Body of pancreas (tissue), 4 donors: ENCODE measurements around the gene TOP3A. TPM values are rescaled to one million over a fixed set of nuclear protein-coding genes. Genes with fewer than 3 reads are reported as not detected.

Source experiments
- ATAC-seq: fragments of 150-250 bp; one replicate; pipeline ENCODE4 v1.9.1; 2016
- DNase-seq, 4 donors: peaks; one replicate each; pipeline ENCODE4 v3.0.0-alpha.2; 2019
- H3K27ac ChIP-seq, 4 donors: fragments of 200-600 bp; sonication (generic); 1 replicate in 3 of 4; 2 replicates in 1 of 4; pipeline versions ENCODE4 v1.5.1 to v1.6.1; 2016 to 2019; ENCODE audit warnings: mild to moderate bottlenecking in 1 of 4, mixed read lengths in 1 of 4, moderate library complexity in 1 of 4
- H3K27me3 ChIP-seq, 2 donors: fragments of 200-600 bp; sonication (generic); one replicate each; pipeline ENCODE4 v1.6.0; 2016; ENCODE audit warnings: mild to moderate bottlenecking in 1 of 2
- H3K36me3 ChIP-seq, 2 donors: fragments of 200-600 bp; sonication (generic); replicated peaks in 1 of 2; 2 replicates each; pipeline ENCODE4 v1.5.1; 2016; ENCODE audit warnings: low read depth in 2 of 2; ENCODE audit not compliant: insufficient read depth in 1 of 2
- H3K4me1 ChIP-seq: fragments of 200-600 bp; sonication (generic); one replicate; pipeline ENCODE4 v1.6.0; 2016
- H3K4me3 ChIP-seq, 2 donors: fragments of 200-600 bp; sonication (generic); 1 replicate in 1 of 2; 2 replicates in 1 of 2; pipeline ENCODE4 v1.5.1; 2016 to 2019
- H3K9me3 ChIP-seq, 3 donors: fragments of 200-600 bp; sonication (generic); 1 replicate in 2 of 3; 2 replicates in 1 of 3; pipeline ENCODE4 v1.5.1; 2016
- CTCF ChIP-seq, 7 experiments: fragments of 450-650 bp in 4 of 7; fragments of 200-600 bp in 3 of 7; sonication (generic) in 3 of 7; IDR thresholded peaks; one replicate each; pipeline ENCODE4 v1.5.1; 2016 to 2019; ENCODE audit warnings: antibody characterized with exemption in 7 of 7
- POLR2A ChIP-seq, 3 donors: fragments of 450-650 bp; IDR thresholded peaks; one replicate each; pipeline ENCODE4 v1.6.1; 2016; ENCODE audit warnings: antibody characterized with exemption in 3 of 3, mild to moderate bottlenecking in 2 of 3
- WGBS, 2 donors: methylation state at CpG; one replicate each; pipeline ENCODE4 v1.1.5; 2017; 5-methylcytosine and 5-hydroxymethylcytosine counted together
- intact Hi-C: fragments of 100-400 bp; cut with DNase I; formaldehyde crosslinking; loops from one replicate; pipeline ENCODE4 v1.15.1; 2023
- total RNA-seq, 2 donors: library from RNA; depleted of rRNA; stranded (reverse); fragments of >200 nt; gene quantifications; one replicate each; pipeline ENCODE4 v1.1.0, GENCODE V29; 2016

TOP3A gene
- total RNA-seq, 2 donors from 2014 or later: 13.2 to 22.3 TPM

GRCh38 chr17:18318771-18319450, 4.1 kb upstream of the TOP3A start:
- peaks cover 0 to 10% of the 10 kb centered on the region in 2 donors for H3K36me3 ChIP-seq
- H3K27ac ChIP-seq: no peak overlapping the region
- 68 to 70% methylated on average over 12 to 18 of the region's 18 CpGs for WGBS, 2 donors
- intact Hi-C loops: no loop called here
- H3K27me3 ChIP-seq: no peaks in the 10 kb centered on the region
- no peaks in the 10 kb centered on the region for H3K9me3 ChIP-seq
- DNase-seq (no peak), ATAC-seq (no peak)
- no peak overlapping the region for H3K4me3 ChIP-seq
- peaks cover 57% of the 10 kb centered on the region for H3K4me1 ChIP-seq
- no peak for TF ChIP-seq POLR2A (IDR thresholded peaks at IDR 0.05)
- no peak for TF ChIP-seq CTCF (IDR thresholded peaks at IDR 0.05)

- TF ChIP-seq CTCF (IDR thresholded peaks at IDR 0.05): no peak
- TF ChIP-seq POLR2A (IDR thresholded peaks at IDR 0.05): no peak
- Histone ChIP-seq H3K4me1 (peaks cover 65% of the 10 kb centered on the region), H3K9me3 (no peaks in the 10 kb centered on the region), H3K36me3 (peaks cover 0 to 3% of the 10 kb centered on the region in 2 donors), H3K27me3 (no peaks in the 10 kb centered on the region), H3K27ac (no peak overlapping the region), H3K4me3 (no peak overlapping the region)
- ATAC-seq: no peak
- 88 to 96% methylated on average over 7 of the region's 7 CpGs for WGBS, 2 donors
- intact Hi-C loops: no loop called here
- DNase-seq: no peak
These were observed 3.3 kb upstream of the TOP3A start for GRCh38 chr17:18318117-18318516.

- H3K9me3 ChIP-seq: no peaks in the 10 kb centered on the region
- ATAC-seq (no peak), DNase-seq (no peak)
- WGBS, 2 donors: 51 to 62% methylated on average over 11 of the region's 11 CpGs
- no peaks in the 10 kb centered on the region for H3K36me3 ChIP-seq
- intact Hi-C loops: no loop called here
- TF ChIP-seq POLR2A (IDR thresholded peaks at IDR 0.05) (no peak), CTCF (IDR thresholded peaks at IDR 0.05) (no peak)
- H3K4me1 ChIP-seq: peaks cover 81% of the 10 kb centered on the region
- H3K27ac ChIP-seq: peak overlapping the region; percentile 56 to 92 (median 82)
- peak overlapping the region in 1 of 2 donors; percentile 79 for H3K4me3 ChIP-seq
- H3K27me3 ChIP-seq: no peaks in the 10 kb centered on the region
These were observed 1.2 kb upstream of the TOP3A start for GRCh38 chr17:18315961-18316360.

- Histone ChIP-seq H3K27me3 (no peaks in the 10 kb centered on the region), H3K4me3 (peak overlapping the region; percentile 78 to 79), H3K9me3 (no peaks in the 10 kb centered on the region), H3K27ac (peak overlapping the region; percentile 56 to 92 (median 82)), H3K36me3 (no peaks in the 10 kb centered on the region), H3K4me1 (peaks cover 77% of the 10 kb centered on the region)
- ATAC-seq (no peak), DNase-seq (peak in 1 of 4 donors; percentile 41)
- intact Hi-C loops: no loop called here
- WGBS, 2 donors: 4 to 5% methylated on average over 12 to 18 of the region's 18 CpGs
- TF ChIP-seq POLR2A (IDR thresholded peaks at IDR 0.05) (no peak), CTCF (IDR thresholded peaks at IDR 0.05) (no peak)
These were observed 748 bp upstream of the TOP3A start for GRCh38 chr17:18315562-18315922.
